CD14-positive monocyte (primary cell): Measurements from ENCODE around the gene WDR18. TPM values are rescaled to one million over a fixed set of nuclear protein-coding genes. Genes with fewer than 3 reads are reported as not detected.

Experiments used
- DNase-seq, 3 donors: peaks; one replicate each; pipeline ENCODE4 v3.0.0-alpha.2; 2011 to 2022
- H2AFZ ChIP-seq: 2 replicates; pipeline ENCODE4 v1.6.0; 2012; ENCODE audit warnings: mild to moderate bottlenecking, low read depth, low read length, inconsistent platforms; ENCODE audit not compliant: insufficient read depth, poor library complexity, severe bottlenecking
- H3K27ac ChIP-seq, 2 donors: 1 replicate in 1 of 2; 2 replicates in 1 of 2; pipeline ENCODE4 v1.5.1; 2012 to 2013; ENCODE audit warnings: low read length in 2 of 2, control low read depth in 1 of 2, inconsistent platforms in 1 of 2, low read depth in 1 of 2, mild to moderate bottlenecking in 1 of 2
- H3K27me3 ChIP-seq, 2 donors: one replicate each; pipeline versions ENCODE4 v1.6.0 to v1.6.1; 2011 to 2013; ENCODE audit warnings: low read length in 2 of 2; ENCODE audit not compliant: control insufficient read depth in 2 of 2, insufficient read depth in 2 of 2
- H3K36me3 ChIP-seq, 2 donors: replicated peaks in 1 of 2; 1 replicate in 1 of 2; 2 replicates in 1 of 2; pipeline versions ENCODE4 v1.5.1 to v1.6.1; 2012 to 2013; ENCODE audit warnings: low read length in 2 of 2, control low read depth in 1 of 2, inconsistent platforms in 1 of 2, mild to moderate bottlenecking in 1 of 2; ENCODE audit not compliant: insufficient read depth in 2 of 2, control insufficient read depth in 1 of 2
- H3K4me1 ChIP-seq, 2 donors: 1 replicate in 1 of 2; 2 replicates in 1 of 2; pipeline versions ENCODE4 v1.5.1 to v1.6.1; 2012 to 2013; ENCODE audit warnings: low read length in 2 of 2, control low read depth in 1 of 2, inconsistent platforms in 1 of 2, mild to moderate bottlenecking in 1 of 2, moderate library complexity in 1 of 2; ENCODE audit not compliant: insufficient read depth in 2 of 2, control insufficient read depth in 1 of 2
- H3K4me2 ChIP-seq: replicated peaks from 2 replicates; pipeline ENCODE3; 2012; ENCODE audit warnings: low read length, moderate library complexity, mild to moderate bottlenecking; ENCODE audit not compliant: poor library complexity, severe bottlenecking; ENCODE audit errors: extremely low read depth
- H3K4me3 ChIP-seq, 3 experiments: fragments of 200-600 bp in 1 of 3; sonication (generic) in 1 of 3; replicated peaks in 1 of 3; 1 replicate in 2 of 3; 2 replicates in 1 of 3; pipeline ENCODE4 v1.5.1; 2011 to 2013; ENCODE audit warnings: low read length in 3 of 3, mild to moderate bottlenecking in 3 of 3, control low read depth in 2 of 3, low read depth in 2 of 3, inconsistent platforms in 1 of 3, moderate library complexity in 1 of 3
- H3K79me2 ChIP-seq: 2 replicates; pipeline ENCODE4 v1.6.0; 2012; ENCODE audit warnings: mild to moderate bottlenecking, control low read depth, inconsistent platforms, low read length, moderate library complexity; ENCODE audit not compliant: insufficient read depth
- H3K9ac ChIP-seq: 2 replicates; pipeline ENCODE4 v1.6.0; 2017; ENCODE audit warnings: low read length, mild to moderate bottlenecking; ENCODE audit not compliant: insufficient read depth, poor library complexity, severe bottlenecking
- H3K9me3 ChIP-seq, 2 donors: replicated peaks in 1 of 2; 1 replicate in 1 of 2; 2 replicates in 1 of 2; pipeline versions ENCODE4 v1.5.1 to v1.6.1; 2012 to 2013; ENCODE audit warnings: low read length in 2 of 2, control low read depth in 1 of 2; ENCODE audit not compliant: control insufficient read depth in 1 of 2, insufficient read depth in 1 of 2
- H4K20me1 ChIP-seq: 2 replicates; pipeline ENCODE4 v1.6.0; 2012; ENCODE audit warnings: mild to moderate bottlenecking, low read length, control low read depth, moderate library complexity; ENCODE audit not compliant: insufficient read depth
- H3K27ac Mint-ChIP-seq, 7 donors: one replicate each; pipeline ENCODE4 v1.8.0; 2020; ENCODE audit warnings: mild to moderate bottlenecking in 7 of 7, mixed read lengths in 7 of 7, moderate library complexity in 6 of 7, inconsistent platforms in 2 of 7
- H3K27me3 Mint-ChIP-seq, 3 donors: one replicate each; pipeline ENCODE4 v1.8.0; 2021 to 2022; ENCODE audit warnings: low read depth in 3 of 3, mild to moderate bottlenecking in 3 of 3, mixed read lengths in 3 of 3, moderate library complexity in 3 of 3, inconsistent platforms in 1 of 3
- H3K36me3 Mint-ChIP-seq, 2 donors: one replicate each; pipeline ENCODE4 v1.8.0; 2020; ENCODE audit warnings: mixed read lengths in 2 of 2, inconsistent platforms in 1 of 2, mild to moderate bottlenecking in 1 of 2
- H3K4me1 Mint-ChIP-seq: one replicate; pipeline ENCODE4 v1.8.0; 2020; ENCODE audit warnings: mild to moderate bottlenecking, mixed read lengths
- H3K4me3 Mint-ChIP-seq, 2 donors: one replicate each; pipeline ENCODE4 v1.8.0; 2020; ENCODE audit warnings: mild to moderate bottlenecking in 2 of 2, mixed read lengths in 2 of 2, moderate library complexity in 1 of 2
- H3K9me3 Mint-ChIP-seq, 7 donors: one replicate each; pipeline ENCODE4 v1.8.0; 2020 to 2022; ENCODE audit warnings: mixed read lengths in 7 of 7, mild to moderate bottlenecking in 6 of 7, moderate library complexity in 6 of 7, inconsistent platforms in 2 of 7
- CTCF ChIP-seq: fragments of 200-600 bp; IDR thresholded peaks from one replicate; pipeline ENCODE4 v1.8.0; 2022; ENCODE audit warnings: antibody characterized with exemption, mild to moderate bottlenecking
- WGBS: methylation state at CpG from one replicate; pipeline ENCODE4 v1.1.5; 2013; ENCODE audit warnings: missing lambda C conversion rate; ENCODE audit not compliant: insufficient coverage; 5-methylcytosine and 5-hydroxymethylcytosine counted together
- intact Hi-C, 2 donors: fragments of 100-400 bp; cut with micrococcal nuclease; formaldehyde crosslinking; loops; one replicate each; pipeline versions ENCODE4 v1.15.0 to v1.15.1; 2023
- polyA plus RNA-seq, 3 donors: library from polyadenylated mRNA; depleted of rRNA in 1 of 3; unstranded in 2 of 3; stranded (reverse) in 1 of 3; fragments of 300-500 nt in 2 of 3; fragments of >200 nt in 1 of 3; fragmentation: Illumina TruSeq in 2 of 3; gene quantifications; 1 replicate in 2 of 3; 2 replicates in 1 of 3; pipeline ENCODE4 v1.2.3, GENCODE V29; 2012 to 2021

WDR18 gene
- polyA plus RNA-seq, 3 donors = 21.3 to 52.7 (median 49.9) TPM

- H3K9ac ChIP-seq = no peak overlapping the region
- no peaks in the 10 kb centered on the region for H3K27me3 ChIP-seq
- Mint-ChIP-seq H3K4me1 (peaks cover 50% of the 10 kb centered on the region), H3K36me3 (peaks cover 25 to 53% of the 10 kb centered on the region in 2 donors), H3K27ac (no peak overlapping the region), H3K9me3 (peaks cover 0 to 2% (median 0%) of the 10 kb centered on the region in 7 donors), H3K27me3 (peaks cover 0 to 3% (median 0%) of the 10 kb centered on the region in 3 donors), H3K4me3 (no peak overlapping the region)
- peaks cover 17 to 27% of the 10 kb centered on the region in 2 donors for H3K36me3 ChIP-seq
- H3K4me1 ChIP-seq = peaks cover 42 to 47% of the 10 kb centered on the region in 2 donors
- no peak for DNase-seq
- no peak overlapping the region for H3K4me3 ChIP-seq
- H3K9me3 ChIP-seq = no peaks in the 10 kb centered on the region
- H4K20me1 ChIP-seq = peaks cover 100% of the 10 kb centered on the region
- H3K27ac ChIP-seq = no peak overlapping the region
- no peak overlapping the region for H2AFZ ChIP-seq
- intact Hi-C loops = no loop called here
- no peak for TF ChIP-seq CTCF
- no peak overlapping the region for H3K4me2 ChIP-seq
- peaks cover 99% of the 10 kb centered on the region for H3K79me2 ChIP-seq
- WGBS = 98% methylated on average over 15 of the region's 17 CpGs
Measured at GRCh38 chr19:943551-944170, 40.5 kb upstream of the WDR18 start.

- WGBS = 89% methylated on average over 24 of the region's 27 CpGs
- Mint-ChIP-seq H3K27me3 (peaks cover 0 to 3% (median 0%) of the 10 kb centered on the region in 3 donors), H3K27ac (peak overlapping the region in 1 of 7 donors; percentile 79), H3K4me1 (peaks cover 50% of the 10 kb centered on the region), H3K36me3 (peaks cover 25 to 51% of the 10 kb centered on the region in 2 donors), H3K4me3 (no peak overlapping the region), H3K9me3 (peaks cover 0 to 2% (median 0%) of the 10 kb centered on the region in 7 donors)
- Histone ChIP-seq H3K27ac (no peak overlapping the region), H3K79me2 (peaks cover 99% of the 10 kb centered on the region), H4K20me1 (peaks cover 100% of the 10 kb centered on the region), H3K27me3 (no peaks in the 10 kb centered on the region), H3K4me2 (no peak overlapping the region), H3K9ac (no peak overlapping the region), H3K4me1 (peaks cover 46 to 47% of the 10 kb centered on the region in 2 donors), H3K36me3 (peaks cover 17 to 26% of the 10 kb centered on the region in 2 donors), H3K9me3 (no peaks in the 10 kb centered on the region), H3K4me3 (no peak overlapping the region), H2AFZ (no peak overlapping the region)
- no peak for TF ChIP-seq CTCF
- DNase-seq = no peak
- intact Hi-C loops = no loop called here
Measured at GRCh38 chr19:944171-944567, 40.0 kb upstream of the WDR18 start.
